Measurements from ENCODE around the gene XAGE2.

XAGE2 gene

GRCh38 chrX:52378870-52379269 lies 10.0 kb downstream of the XAGE2 start:
- TF ChIP-seq, protein P1, sequence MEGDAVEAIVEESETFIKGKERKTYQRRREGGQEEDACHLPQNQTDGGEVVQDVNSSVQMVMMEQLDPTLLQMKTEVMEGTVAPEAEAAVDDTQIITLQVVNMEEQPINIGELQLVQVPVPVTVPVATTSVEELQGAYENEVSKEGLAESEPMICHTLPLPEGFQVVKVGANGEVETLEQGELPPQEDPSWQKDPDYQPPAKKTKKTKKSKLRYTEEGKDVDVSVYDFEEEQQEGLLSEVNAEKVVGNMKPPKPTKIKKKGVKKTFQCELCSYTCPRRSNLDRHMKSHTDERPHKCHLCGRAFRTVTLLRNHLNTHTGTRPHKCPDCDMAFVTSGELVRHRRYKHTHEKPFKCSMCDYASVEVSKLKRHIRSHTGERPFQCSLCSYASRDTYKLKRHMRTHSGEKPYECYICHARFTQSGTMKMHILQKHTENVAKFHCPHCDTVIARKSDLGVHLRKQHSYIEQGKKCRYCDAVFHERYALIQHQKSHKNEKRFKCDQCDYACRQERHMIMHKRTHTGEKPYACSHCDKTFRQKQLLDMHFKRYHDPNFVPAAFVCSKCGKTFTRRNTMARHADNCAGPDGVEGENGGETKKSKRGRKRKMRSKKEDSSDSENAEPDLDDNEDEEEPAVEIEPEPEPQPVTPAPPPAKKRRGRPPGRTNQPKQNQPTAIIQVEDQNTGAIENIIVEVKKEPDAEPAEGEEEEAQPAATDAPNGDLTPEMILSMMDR (IDR thresholded peaks at IDR 0.05; ENCODE audit: low read depth, low read length, missing control alignments) = no peak

GRCh38 chrX:52380993-52381392 lies 12.2 kb downstream of the XAGE2 start:
- TF ChIP-seq, protein P1 (IDR thresholded peaks at IDR 0.05; ENCODE audit: low read depth, low read length, missing control alignments) = no peak
- DNase-seq (ENCODE audit: extremely low read depth, low read depth) = no peak
- no peak overlapping the region for H3K4me3 ChIP-seq (replicated peaks; ENCODE audit: low read depth, low read length)

More at GRCh38 chrX:52378870-52379269, 10.0 kb downstream of the XAGE2 start:
- DNase-seq (ENCODE audit: extremely low read depth, low read depth) = no peak
- H3K4me3 ChIP-seq (replicated peaks; ENCODE audit: low read depth, low read length) = no peak overlapping the region

- TF ChIP-seq, protein P1 (IDR thresholded peaks at IDR 0.05; ENCODE audit: low read depth, low read length, missing control alignments) = no peak
- H3K4me3 ChIP-seq (replicated peaks; ENCODE audit: low read depth, low read length) = no peak overlapping the region
- no peak for DNase-seq (ENCODE audit: extremely low read depth, low read depth)
Measured at GRCh38 chrX:52410439-52411394, 41.9 kb downstream of the XAGE2 start.

DNA sequence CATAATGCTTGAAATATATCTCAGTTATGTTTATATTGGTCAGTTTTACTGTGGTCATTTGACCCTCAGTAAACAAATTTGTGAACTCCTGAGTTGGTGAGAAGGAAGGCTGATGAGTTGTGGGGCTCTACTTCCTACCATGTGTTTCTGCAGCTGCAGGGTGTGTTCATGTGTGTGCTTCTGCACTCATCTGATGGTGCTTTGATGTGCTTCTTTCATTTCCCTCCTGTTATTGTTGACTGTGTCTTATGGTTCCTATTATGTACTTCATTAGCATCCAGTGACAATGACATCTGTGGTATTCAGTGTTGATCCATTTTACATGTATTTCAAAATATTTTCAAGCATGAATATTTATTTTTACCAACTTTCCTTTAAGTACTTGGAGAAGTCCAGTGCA lies 46.5 kb downstream of the XAGE2 start:
- DNase-seq (ENCODE audit: extremely low read depth, low read depth) = no peak
- no peak overlapping the region for H3K4me3 ChIP-seq (replicated peaks; ENCODE audit: low read depth, low read length)
- TF ChIP-seq, protein P1 (IDR thresholded peaks at IDR 0.05; ENCODE audit: low read depth, low read length, missing control alignments) = no peak

DNA sequence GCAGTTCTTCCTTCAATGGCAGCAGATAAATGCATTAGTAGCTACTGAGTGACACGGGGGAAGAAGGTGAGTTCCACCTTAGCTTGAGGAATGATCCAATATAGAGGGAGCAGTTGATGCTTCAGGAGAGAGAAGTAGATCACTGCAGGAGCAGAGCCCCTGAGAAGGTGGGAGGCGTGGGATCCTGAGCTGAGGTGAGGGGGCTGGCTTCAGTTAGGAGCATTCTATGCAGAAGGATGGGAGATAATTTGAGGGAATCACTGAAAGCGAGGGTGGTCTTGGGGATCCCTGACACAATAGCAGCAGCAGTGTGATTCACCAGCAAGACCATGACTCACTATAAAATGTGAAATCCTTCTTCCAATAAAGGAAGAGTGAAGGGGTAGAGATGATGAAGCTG lies 48.0 kb downstream of the XAGE2 start:
- TF ChIP-seq, protein P1 (IDR thresholded peaks at IDR 0.05; ENCODE audit: low read depth, low read length, missing control alignments) = no peak
- no peak for DNase-seq (ENCODE audit: extremely low read depth, low read depth)
- no peak overlapping the region for H3K4me3 ChIP-seq (replicated peaks; ENCODE audit: low read depth, low read length)

GRCh38 chrX:52420824-52421443 lies 52.1 kb downstream of the XAGE2 start:
- DNase-seq (ENCODE audit: extremely low read depth, low read depth) = no peak
- H3K4me3 ChIP-seq (replicated peaks; ENCODE audit: low read depth, low read length) = no peak overlapping the region
- TF ChIP-seq, protein P1 (IDR thresholded peaks at IDR 0.05; ENCODE audit: low read depth, low read length, missing control alignments) = no peak
